Coronary artery (tissue), 2 donors: ENCODE results near the gene HCFC1.

Experiments
- DNase-seq: peaks from one replicate; pipeline ENCODE4 v3.0.0-alpha.2; 2017; ENCODE audit warnings: low spot score
- H3K27ac ChIP-seq, 2 donors: fragments of 200-600 bp; sonication (generic); one replicate each; pipeline ENCODE4 v1.5.1; 2016 to 2019
- H3K4me3 ChIP-seq: fragments of 200-600 bp; sonication (generic); 2 replicates; pipeline ENCODE4 v1.5.1; 2016; ENCODE audit warnings: mild to moderate bottlenecking, moderate library complexity
- TF ChIP-seq, protein P1 (sequence below): fragments of 200-600 bp; sonication (generic); IDR thresholded peaks from one replicate; pipeline ENCODE4 v1.5.1; 2019; ENCODE audit warnings: antibody characterized with exemption

Gene HCFC1

DNA sequence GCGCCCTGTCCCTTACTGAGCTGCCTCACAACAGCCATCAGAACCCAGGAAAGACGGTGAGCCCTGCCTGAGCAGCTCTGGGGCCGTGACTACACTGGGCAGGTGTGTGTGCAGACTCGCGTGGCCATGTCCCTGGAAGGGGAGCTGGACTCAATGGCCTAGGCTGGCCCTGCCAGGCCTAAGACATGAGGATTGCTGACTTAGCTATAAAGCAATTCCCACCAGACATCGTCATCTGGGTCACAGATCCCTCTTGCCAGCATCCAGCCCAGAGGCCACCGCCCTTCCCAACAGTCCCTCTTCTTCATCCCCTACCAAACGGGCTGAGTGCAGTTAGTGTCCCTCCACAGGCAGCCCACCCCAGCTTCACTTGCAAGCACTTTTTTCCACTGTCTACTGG, 40.5 kb downstream of the HCFC1 start:
- Histone ChIP-seq H3K4me3 (no peak overlapping the region), H3K27ac (no peak overlapping the region)
- TF ChIP-seq, protein P1, sequence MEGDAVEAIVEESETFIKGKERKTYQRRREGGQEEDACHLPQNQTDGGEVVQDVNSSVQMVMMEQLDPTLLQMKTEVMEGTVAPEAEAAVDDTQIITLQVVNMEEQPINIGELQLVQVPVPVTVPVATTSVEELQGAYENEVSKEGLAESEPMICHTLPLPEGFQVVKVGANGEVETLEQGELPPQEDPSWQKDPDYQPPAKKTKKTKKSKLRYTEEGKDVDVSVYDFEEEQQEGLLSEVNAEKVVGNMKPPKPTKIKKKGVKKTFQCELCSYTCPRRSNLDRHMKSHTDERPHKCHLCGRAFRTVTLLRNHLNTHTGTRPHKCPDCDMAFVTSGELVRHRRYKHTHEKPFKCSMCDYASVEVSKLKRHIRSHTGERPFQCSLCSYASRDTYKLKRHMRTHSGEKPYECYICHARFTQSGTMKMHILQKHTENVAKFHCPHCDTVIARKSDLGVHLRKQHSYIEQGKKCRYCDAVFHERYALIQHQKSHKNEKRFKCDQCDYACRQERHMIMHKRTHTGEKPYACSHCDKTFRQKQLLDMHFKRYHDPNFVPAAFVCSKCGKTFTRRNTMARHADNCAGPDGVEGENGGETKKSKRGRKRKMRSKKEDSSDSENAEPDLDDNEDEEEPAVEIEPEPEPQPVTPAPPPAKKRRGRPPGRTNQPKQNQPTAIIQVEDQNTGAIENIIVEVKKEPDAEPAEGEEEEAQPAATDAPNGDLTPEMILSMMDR: no peak
- no peak for DNase-seq

DNA sequence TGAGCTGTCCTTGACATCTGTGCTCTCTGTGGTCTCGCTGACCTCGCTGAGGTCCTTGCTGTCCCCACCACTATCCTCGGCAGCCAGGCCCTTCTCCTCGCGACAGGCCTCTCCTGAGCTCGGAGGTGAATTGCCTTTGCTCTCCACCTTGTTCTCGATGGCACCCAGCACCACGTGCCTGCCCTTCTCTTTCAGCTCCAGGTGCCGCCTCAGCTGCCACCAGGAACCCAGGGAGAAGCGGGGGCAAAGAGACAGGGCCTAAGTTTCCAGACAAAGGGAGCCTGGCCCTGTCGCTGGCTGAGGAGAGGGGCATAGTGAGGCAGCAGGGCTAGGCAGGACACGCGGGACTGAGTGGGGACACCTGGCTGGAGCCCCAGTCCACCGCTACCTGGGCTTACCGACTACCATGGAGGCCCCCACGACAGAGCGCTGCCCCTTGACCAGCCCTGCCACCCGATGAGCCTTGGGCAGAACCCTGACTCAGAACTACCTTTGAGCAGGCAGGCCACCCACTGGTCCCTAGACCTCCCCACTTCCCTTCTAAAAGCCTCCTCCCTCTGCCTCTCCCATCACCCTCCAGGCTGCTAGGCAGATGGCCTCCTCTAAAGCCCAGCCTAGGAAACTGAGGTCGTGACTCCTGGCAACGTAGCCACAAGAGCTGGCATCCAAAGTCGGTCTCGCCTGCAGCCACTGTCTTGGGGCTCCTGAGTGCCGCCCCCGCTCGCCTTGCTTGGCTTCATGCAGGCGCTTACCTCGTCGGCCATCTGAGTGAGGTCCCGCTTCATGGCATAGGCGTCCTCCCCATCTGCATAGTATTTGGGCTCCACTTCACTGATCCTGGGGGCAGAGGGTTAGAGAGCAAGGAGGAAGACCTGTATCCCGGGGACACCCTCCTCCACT, 41.4 kb downstream of the HCFC1 start:
- no peak for DNase-seq
- H3K27ac ChIP-seq: peak overlapping the region in 1 of 2 donors; percentile 91

DNA sequence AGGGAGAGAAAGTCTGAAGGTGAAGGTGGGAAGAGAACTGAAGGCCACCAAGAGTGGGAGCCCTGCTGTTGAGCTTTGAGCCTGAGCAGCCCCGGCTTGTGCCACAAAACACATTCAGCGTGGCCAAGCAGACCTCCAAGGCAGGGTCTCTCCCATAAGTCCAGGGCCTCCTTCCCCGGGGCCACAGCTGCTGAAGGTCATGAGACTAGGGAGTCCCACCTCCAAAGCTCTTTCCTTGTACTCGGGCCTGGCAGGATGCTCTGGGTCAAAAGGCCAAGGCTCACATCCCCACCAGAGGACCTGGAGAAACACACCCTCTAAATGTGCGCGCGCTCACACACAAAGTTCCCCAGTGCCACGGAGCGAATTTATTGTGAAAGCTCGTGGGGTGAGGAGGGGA, 42.0 kb downstream of the HCFC1 start:
- DNase-seq: no peak
- Histone ChIP-seq H3K27ac (peak overlapping the region in 1 of 2 donors; percentile 91), H3K4me3 (no peak overlapping the region)
- TF ChIP-seq, protein P1: no peak

More for the DNA sequence above, 41.4 kb downstream of the HCFC1 start:
- no peak overlapping the region for H3K4me3 ChIP-seq
- TF ChIP-seq, protein P1: no peak

DNA sequence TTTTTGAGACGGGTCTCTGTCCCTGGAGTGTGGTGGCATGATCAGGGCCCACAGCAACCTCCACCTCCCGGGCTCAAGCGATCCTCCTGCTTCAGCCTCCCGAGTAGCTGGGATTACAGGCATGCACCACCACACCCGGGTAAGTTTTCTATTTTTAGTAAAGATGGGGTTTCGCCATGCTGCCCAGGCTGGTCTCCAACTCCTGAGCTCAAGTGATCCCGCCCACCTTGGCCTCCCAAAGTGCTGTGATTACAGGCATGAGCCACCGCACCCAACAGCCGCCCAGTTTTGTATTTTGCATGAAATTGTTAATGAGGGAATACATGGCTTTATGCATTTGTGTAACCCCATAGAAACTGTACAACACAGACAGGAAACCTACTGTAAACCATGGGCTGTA, 42.8 kb downstream of the HCFC1 start:
- DNase-seq: no peak
- Histone ChIP-seq H3K4me3 (peak overlapping the region; percentile 73), H3K27ac (peak overlapping the region in 1 of 2 donors; percentile 91)

DNA sequence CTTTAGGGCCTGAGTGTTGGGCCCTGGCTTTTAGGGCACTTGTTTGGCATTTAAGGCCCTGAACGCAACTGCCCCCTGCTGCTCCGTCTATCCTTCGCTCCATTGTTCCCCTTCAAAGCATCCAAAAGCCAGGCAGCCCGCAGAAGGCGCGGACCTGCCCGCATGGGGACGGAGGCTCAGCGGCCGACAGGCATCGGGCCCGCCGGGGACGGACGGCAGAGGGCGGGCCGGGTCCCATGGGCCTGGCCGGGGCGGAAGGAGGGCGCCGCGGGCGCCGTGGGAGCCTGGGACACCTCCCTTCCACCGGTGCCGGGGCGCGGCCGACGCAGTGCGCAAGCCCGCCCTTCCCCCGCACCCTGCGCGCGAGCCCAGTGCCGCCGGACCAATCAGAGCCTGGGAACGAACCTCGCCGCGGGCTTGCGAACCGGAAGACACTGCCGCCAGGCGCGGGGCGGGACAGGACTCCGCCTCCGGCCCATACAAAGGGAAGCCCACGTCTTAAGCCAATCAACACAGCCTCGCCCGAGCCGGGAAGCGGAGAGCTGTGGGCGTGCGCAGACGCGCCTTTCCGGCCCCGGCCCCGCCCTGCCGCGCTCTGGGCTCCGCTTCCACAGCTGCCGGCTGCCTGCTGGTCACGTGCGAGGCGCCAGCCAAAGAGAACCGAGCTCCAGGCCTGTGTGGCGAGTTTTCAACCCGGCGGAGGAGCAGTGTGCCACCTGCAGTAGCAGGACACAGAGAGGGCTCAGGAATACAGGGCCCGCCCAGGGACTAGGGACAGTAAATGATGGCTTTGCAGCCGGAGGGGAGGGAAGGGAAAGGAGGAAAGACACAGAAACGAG, 43.5 kb downstream of the HCFC1 start:
- Histone ChIP-seq H3K27ac (peak overlapping the region; percentile 78 to 91), H3K4me3 (peak overlapping the region; percentile 73)
- TF ChIP-seq, protein P1: no peak
- DNase-seq: peak; percentile 98

More for the DNA sequence above, 42.8 kb downstream of the HCFC1 start:
- TF ChIP-seq, protein P1: no peak

DNA sequence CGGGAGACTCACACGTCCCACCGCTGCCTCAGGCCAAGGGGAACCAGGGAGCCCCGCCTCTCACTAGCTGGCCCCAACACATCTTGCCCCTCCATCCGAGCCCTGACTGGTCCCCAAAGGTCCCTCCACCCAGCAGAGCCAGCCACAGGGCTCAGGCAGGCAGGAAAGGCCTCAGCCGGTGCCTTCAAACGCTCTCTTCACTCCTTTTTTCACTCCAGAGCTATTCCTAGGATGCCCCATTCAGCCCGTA, 44.0 kb downstream of the HCFC1 start:
- peak overlapping the region; percentile 78 to 91 for H3K27ac ChIP-seq
- TF ChIP-seq, protein P1: no peak
- no peak for DNase-seq
- peak overlapping the region; percentile 73 for H3K4me3 ChIP-seq
